Activated T-cell treated with anti-CD3 and anti-CD28 coated beads, Interleukin-2, amount 50 U/mL, for 48 hours (primary cell): ENCODE data around the gene KIF19.

Experiments
- DNase-seq, 2 experiments: peaks; one replicate each; pipeline ENCODE4 v3.0.0-alpha.2; 2020

Gene KIF19

GRCh38 chr17:74304184-74304583, 21.8 kb upstream of the KIF19 start:
- DNase-seq: no peak

- DNase-seq: no peak
Measured at GRCh38 chr17:74305865-74306654, 20.0 kb upstream of the KIF19 start.

- no peak for DNase-seq
Measured at GRCh38 chr17:74307984-74308773, 17.8 kb upstream of the KIF19 start.

GRCh38 chr17:74309902-74310301, 16.1 kb upstream of the KIF19 start:
- no peak for DNase-seq

GRCh38 chr17:74314877-74315276, 11.1 kb upstream of the KIF19 start:
- DNase-seq: no peak

- DNase-seq: no peak
Measured at GRCh38 chr17:74316220-74316619, 9.8 kb upstream of the KIF19 start.

GRCh38 chr17:74317071-74317470, 9.0 kb upstream of the KIF19 start:
- DNase-seq: no peak

GRCh38 chr17:74318391-74318790, 7.6 kb upstream of the KIF19 start:
- no peak for DNase-seq

GRCh38 chr17:74324521-74324920, 1.5 kb upstream of the KIF19 start:
- DNase-seq: no peak

- DNase-seq: no peak
Measured at GRCh38 chr17:74325376-74325742, 667 bp upstream of the KIF19 start.

DNA sequence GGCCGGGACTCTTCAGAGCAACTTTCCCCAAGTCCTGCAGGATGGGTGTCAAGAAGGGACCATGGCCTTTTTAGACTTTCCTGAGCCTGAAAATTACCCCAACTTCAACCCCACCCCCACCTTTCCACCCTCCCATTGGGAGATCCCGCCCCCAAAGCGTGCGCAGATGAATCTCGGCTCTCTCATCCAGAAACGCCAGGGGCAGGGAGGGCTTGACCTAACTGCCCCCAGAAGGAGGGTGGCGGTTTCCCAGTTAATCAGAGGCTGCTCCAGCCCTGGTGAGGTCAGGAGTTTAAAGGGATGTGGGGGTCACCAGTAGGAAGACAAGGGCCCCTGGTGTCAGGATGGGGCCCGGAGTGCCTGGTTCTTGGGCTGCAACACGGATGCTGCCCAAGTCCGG, 480 bp downstream of the KIF19 start:
- no peak for DNase-seq

DNA sequence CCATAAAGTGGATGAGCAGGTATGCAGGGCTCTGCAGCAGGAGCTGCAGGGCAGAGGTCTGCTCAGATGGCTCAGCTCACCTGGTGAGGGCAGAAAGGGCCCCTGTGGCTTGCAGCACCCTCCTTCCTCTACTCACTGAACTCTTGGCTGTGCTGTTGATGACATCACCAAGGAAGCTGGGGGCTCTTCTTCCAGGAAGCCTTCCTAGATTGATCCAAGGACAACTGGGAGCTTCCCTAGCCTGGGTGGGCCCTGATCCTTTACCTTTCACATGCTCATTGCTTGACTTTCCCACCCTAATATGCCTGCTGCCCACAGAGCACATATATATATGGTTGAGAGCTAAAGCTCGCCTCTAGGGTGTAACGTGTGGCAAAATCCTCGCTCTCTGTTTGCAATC, 2.5 kb downstream of the KIF19 start:
- DNase-seq: no peak

DNA sequence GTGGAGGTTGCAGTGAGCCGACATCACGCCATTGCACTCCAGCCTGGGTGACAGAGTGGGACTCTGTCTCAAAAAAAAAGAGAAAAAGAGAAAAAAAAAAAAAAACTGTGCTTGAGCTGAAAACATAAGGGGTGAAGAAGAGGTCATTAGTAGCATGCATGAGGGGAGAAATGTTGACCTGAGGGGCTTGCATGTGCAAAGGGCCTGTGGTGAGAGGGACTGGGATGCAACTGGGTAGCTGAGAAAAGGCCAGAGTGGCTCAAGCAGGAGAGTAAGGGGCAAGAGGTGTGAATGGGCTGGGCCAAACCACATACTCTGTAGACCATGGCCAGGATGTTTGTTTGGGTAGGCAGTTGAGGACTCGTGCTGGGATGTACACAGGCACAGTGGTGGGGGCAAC, 3.4 kb downstream of the KIF19 start:
- no peak for DNase-seq

GRCh38 chr17:74330446-74330845, 4.4 kb downstream of the KIF19 start:
- DNase-seq: no peak

GRCh38 chr17:74332017-74332650, 6.1 kb downstream of the KIF19 start:
- no peak for DNase-seq

GRCh38 chr17:74332763-74333283, 6.8 kb downstream of the KIF19 start:
- no peak for DNase-seq

DNA sequence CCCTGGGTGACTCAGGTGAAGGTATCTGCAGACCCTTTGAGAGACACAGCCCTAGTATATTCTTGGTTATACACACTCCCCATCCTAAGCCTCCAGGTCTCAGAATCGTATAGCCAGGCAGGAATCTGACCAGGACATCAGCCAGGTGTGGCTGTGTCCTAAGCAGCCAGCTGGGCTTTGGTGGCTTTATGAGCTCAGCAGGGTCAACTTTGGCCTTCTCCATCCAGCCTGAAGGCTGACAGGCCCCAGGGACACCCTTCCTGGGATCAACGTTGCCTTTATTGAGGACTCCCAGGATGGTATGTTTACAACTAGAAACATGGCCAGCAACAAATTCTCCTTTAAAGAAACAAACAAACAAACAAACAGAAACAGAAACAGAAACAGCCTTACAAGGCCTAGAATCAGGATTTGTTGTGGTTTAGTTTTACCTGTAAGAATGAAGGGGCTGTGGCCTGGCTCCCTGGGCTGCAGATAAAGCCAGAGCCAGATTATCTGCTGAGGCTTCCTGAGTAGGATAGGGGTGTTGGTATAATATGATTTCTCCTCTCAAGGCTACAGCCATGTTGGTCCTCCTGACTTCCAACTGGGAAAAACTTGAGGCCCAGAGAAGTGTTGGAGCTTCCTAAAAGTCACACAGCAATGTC, 8.5 kb downstream of the KIF19 start:
- no peak for DNase-seq

DNA sequence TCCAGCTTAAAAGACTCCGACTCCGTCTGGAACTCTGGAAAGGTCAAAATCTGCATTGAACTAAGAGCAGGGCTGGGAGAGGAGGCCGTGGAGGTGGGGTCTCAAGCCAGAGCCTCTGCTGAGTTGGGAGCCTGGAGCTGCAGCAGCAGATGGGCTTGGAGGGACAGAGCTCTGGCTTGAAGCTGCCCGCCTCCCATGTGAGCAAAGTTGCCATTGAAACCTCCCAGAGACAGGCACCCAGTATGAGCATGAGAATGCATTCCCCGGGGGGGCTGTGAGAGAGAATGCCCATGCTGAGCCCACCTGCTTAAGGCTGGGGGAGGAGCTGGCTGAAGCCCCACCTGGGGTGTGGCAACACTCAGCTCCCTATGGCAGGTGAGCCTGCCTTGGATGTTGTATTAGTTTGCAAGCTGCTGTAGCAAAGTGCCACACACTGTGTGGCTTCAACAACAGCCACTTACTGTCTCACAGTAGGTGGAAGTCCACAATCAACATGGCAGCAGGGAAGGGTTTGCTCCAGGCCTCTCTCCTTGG, 9.6 kb downstream of the KIF19 start:
- no peak for DNase-seq

- no peak for DNase-seq
Measured at GRCh38 chr17:74336307-74336706, 10.3 kb downstream of the KIF19 start.

DNA sequence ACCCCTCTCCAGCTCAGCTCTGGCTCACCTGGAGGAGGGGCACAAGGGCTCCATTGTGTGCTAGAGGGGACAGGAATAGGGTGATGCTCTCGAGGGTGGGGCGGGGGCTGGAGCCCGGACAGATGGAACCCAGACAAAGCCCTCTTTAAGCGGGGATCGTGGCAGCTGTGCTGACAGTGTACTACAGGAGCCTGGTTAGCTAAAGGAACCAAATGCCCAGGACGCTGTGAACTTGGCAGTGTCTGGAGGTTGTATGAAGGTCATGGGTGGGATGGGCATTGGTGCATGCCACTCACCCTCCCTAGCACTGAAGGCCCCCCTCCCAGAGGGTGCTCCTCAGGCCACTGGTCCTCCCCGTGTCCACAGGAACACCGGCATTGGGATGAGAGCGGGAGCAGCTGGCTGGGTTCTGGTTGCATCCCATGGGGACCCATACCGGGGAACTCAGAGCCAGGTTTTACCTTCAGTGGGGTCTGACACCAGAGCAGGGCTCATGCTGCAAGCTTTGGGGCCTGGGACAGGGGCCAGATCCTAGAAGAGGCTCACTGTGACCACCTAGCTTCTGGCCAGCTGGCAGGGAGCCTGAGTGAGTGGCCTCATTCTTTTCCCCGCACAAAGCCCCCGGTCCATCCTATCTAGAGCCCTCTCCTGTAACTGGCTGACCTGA, 11.9 kb downstream of the KIF19 start:
- DNase-seq: no peak

DNA sequence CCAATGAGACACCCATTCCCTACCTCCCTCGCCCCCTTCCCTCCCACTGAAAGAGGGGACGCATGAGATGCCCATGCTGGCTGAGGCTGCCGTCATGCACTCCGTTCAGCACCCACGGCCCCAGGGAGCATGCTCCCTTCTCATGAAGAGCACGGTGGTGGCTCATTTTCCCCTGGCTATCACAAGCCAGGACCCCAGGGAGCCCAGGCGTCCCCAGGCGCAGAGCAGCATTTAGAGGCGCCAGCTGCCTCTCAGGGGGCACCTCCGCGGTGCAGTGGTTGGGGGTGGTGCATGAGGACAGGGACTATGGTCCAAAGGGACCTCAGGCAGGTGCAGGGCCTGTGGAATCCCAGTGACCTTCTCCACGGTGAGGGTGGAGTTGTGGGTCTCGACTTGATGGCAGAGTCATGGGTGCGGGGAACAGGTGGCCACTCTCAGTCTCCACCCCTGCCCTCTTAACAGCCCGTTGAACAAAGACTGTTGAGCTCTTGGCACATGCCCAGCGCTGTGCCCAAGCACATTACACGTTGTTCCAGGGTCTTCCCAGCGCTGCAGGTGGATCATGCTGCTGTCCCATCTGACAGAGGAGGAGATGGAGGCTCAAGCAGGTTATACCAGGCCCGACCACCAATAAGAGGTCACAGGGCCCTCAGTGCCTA, 13.6 kb downstream of the KIF19 start:
- DNase-seq: no peak
